Measurements from ENCODE around the gene ZNF106.

ZNF106 gene

DNA sequence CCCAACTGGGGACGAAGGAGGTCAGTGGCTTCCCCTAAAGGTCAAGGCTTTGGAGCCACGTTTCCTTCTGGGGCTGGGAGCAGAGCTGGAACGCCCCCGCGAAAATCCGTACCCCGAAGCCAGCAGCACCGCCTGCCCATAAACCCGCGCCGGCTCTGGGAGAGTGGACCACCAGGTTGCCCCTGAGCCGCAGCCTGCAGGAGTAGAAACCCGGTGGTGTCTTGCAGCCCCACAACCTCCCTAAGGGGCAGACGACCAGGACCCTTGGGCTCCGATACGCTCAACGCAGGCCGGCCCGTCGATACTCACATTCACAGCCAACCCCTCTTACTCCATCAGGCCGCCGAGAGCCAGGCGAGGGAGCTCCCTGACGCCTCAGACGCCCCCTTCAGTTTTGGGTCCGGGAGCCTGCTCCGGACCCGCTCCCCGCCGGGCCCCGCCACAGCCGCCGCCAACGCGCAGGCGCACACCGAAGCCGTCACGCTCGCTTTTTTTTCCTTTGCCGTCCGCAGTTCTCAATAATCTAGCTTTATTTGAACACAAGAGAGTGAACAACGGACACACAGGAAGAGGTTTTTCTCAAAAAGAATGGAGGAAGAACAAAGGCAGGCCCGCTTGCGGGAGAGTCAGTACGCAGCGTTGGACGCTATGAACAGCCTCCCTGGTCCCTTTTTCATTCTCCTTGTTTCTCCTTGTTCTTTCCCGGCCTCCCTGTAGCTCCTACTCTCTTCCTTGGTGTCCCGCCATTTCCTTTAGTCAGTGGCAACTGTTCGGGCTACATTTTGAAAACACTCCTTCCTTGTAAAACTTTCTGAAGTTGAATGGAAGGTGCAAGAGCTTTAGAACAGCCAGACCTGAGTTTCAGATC, at the start of gene ZNF106:
Gene ZNF106 (minus strand): TSS at position 471 of the 868 bp plus-strand sequence. CDS start 18,852 bp downstream, outside the sequence.
- DNase-seq (ENCODE audit: low spot score), result peak; percentile 90

DNA sequence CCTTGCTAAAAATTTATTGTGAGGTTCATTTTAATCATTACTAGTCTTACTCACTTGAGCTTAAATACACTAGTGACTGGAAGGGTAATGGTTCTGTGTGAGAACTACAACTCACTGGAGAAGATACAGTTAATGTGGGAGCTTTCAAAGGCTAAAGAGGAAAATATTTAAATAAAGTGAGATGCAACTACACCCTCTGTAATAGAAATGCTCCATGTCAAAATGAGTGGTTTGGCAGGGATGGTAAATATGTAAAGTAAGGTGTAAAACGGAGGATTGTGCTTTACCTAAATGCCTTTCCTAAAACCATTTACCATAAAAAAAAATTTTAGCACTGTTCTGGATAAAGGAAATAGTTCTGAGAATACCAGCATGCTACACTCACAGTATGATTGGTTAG, 42.3 kb upstream of the ZNF106 start:
- no peak for DNase-seq (ENCODE audit: low spot score)

DNA sequence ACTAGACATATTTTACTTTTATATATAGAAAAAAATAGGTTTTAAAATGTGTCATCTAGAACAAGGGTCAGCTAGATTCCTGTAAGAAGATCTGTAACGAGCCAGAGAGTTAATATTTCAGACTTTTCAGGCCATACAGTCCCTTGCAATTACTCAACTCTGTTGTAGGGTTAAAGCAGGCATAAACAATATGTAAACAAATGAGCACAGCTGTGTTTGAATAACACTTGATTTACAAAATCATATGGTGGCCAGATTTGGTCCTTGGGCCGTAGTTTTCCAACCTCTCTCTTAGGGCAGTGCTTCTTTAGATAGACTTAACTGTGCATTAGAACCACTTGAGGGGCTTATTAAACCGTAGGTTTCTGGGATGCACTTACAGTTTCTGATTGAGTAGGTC, 38.0 kb upstream of the ZNF106 start:
- no peak for DNase-seq (ENCODE audit: low spot score)

DNA sequence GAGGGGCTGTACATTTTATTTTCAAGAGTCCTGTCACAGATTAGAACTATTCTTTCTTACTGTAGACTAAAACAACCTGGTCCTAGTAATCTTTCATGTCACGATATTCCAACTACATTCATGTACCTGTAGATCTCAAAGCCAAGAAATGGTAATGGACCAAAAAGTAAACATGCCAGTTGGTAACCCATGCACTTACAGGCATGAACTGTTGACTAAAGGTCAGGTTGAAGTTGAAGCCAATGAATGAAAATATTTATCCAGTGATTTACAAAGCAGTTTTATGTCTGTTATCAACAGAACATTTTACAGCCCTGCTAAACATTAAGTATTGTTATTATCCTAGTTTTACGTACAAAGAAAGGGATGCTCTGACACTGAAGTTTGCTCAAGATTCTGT, 32.4 kb upstream of the ZNF106 start:
- DNase-seq (ENCODE audit: low spot score), result no peak

DNA sequence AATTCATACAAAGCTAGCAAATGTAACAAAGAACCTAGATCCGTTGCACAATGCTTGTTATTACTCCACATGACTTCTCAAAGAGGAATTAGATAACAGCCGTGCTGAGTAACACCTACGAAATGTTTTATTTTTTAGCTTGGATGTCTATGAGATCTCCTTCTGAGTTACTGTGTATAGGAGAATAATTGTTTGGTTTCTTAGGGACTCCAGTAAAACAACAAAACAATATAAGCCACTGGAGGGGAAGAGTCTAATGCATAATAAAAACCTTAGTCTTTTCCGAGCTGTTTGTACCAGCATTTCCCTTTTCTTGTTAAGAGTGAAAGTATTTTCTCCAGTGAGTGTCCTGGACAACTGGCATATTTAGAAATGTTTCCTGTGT, 20.1 kb upstream of the ZNF106 start:
- no peak for DNase-seq (ENCODE audit: low spot score)

DNA sequence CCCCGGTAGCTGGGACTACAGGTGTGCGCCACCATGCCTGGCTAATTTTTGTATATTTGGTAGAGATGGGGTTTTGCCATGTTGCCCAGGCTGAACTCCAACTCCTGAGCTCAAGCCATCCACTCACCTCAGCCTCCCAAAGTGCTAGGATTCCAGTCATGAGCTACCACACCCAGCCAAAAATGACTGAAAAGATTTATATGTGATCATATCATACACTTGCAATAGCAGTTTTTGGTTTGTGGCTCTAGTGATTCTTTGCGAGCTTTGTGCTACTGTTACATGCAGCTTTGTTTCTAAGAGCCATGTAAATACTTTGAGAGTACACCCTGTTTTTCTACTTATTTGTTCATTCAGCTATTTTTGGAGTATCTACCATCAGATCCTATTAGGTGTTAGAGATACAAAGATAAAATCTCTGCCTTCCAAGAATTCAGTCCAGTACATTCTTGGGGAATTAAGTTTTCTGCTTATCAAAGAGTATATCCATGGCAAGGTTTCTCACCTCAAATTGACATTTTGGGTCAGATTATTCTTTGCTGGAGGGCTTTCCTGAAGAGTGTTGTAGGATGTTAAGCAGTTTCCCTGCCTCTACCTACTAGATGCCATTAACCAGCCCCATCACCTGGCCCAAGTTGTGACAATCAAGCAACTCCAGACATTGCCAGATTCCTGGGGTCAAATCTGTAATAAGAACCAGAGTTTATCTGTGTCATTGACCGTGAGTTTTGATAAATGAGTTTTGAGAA, 19.5 kb upstream of the ZNF106 start:
- DNase-seq (ENCODE audit: low spot score), result no peak

DNA sequence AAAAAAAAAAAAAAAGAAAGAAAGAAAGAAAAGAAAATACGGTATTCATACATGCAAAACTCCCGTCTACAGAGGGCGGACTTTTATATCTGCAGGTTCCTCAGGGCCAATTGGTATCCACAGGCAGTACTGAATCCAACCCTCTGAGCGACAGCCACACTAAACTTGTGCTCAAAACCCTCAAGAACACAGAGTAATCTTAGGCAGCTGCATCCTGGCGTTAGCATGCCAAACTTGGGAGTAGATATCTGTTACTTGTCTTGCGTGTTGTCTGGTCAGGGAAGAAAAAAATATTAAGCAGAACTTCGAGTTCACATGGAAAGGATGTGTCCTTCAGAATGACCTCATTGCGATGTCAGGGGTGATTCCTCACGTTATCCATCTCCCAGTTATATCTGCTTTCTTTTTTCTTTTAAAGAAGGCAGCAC, 17.3 kb upstream of the ZNF106 start:
- DNase-seq (ENCODE audit: low spot score), result no peak

DNA sequence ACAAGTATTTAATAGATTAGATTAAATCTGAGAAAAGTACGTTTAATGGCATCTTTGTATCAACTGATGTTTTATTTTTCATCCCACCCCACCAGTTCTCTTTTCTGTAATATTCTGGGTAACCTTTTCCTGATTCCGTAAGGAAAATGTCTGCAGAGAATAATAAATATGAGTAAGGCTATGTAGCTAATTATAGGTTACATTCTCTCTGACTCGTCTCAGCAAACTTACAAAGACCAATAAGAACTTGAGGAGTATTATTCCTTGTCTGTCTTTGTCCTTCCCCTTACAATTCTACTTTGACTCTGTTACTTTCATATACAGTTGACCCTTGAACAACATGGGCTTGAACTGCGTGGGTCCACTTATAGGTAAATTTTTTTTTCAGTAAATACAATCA, 16.6 kb upstream of the ZNF106 start:
- no peak for DNase-seq (ENCODE audit: low spot score)

DNA sequence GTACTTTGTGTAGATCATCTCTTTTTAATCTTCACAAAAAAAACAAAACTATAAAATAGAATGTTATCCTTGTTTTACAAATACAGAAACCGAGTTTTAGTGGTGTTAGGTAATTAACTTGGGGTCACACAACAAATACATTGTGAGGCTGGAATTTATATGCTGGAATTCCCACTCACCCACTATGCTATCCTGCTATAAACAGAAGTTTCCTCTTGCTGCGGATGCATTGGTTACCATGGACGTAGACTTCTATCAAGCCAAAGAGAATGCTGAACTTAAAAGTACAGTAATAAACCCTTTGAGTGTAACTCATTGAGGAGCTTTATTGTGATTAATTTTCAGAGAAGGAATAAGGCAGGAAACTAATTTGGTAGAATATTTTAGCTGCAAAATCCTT, 13.7 kb upstream of the ZNF106 start:
- DNase-seq (ENCODE audit: low spot score), result no peak

DNA sequence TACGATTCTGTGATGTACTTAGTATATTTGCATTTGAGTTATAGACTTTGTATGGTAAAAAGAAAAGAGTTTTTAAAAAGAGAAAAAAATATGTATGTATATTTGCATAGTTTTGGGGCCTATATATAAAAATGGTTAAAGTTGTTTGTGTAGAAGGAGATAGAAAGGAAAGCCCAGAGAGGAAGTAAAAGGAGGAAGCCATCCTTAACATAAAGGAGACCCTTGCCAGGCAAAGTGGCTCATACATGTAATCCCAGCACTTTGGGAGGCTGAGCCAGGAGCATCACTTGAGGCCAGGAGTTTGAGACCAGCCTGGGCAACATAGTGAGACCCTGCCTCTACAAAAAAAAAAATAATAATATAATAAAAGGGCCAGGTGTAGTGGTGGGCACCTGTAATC, 12.9 kb upstream of the ZNF106 start:
- no peak for DNase-seq (ENCODE audit: low spot score)

DNA sequence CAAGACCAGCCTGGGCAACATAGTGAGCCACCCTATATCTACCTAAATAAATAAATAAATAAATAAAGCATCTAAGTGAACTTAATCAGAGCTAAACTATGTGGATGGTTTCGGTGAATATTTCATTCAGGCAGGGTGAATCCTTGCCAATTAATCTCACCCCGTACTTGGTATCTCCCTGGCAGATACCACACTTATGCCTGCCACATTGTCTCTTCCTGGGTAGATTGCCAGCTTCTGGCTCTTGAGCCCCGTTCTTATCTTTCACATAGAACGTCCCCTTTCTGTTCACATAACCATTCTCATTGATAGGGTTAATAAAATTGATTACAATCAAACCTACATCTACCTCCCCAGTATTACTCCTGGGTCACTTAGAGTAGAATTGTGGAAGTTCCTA, 11.5 kb upstream of the ZNF106 start:
- no peak for DNase-seq (ENCODE audit: low spot score)

DNA sequence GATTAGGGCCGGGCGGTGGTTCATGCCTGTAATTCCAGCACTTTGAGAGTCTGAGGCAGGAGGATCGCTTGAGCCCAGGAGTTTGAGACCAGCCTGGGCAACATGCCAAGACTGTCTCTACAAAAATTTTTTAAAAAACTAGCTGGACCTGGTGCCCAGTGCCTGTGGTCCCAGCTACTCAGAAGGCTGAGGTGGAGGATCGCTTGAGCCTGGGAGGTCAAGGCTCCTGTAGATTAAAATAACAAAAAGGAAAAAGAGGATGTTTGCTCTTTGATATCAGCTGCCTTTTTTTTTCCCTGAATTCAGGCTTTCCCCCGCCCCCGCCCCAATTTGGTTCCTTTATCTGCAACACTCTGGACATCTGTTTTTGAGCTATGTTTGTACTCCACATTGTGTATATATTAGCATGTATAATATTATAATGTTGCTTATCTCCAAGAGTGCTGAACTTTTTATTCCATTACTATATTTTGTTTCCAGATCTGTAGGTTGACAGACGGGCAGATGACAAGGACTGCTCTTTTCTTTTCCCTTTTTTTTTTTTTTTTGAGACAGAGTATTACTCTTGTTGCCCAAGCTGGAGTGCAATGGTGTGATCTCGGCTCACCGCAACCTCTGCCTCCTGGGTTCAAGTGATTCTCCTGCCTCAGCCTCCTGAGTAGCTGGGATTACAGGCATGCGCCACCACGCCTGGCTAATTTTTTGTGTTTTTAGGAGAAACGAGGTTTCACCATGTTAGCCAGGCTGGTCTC, 9.1 kb upstream of the ZNF106 start:
- DNase-seq (ENCODE audit: low spot score), result no peak

DNA sequence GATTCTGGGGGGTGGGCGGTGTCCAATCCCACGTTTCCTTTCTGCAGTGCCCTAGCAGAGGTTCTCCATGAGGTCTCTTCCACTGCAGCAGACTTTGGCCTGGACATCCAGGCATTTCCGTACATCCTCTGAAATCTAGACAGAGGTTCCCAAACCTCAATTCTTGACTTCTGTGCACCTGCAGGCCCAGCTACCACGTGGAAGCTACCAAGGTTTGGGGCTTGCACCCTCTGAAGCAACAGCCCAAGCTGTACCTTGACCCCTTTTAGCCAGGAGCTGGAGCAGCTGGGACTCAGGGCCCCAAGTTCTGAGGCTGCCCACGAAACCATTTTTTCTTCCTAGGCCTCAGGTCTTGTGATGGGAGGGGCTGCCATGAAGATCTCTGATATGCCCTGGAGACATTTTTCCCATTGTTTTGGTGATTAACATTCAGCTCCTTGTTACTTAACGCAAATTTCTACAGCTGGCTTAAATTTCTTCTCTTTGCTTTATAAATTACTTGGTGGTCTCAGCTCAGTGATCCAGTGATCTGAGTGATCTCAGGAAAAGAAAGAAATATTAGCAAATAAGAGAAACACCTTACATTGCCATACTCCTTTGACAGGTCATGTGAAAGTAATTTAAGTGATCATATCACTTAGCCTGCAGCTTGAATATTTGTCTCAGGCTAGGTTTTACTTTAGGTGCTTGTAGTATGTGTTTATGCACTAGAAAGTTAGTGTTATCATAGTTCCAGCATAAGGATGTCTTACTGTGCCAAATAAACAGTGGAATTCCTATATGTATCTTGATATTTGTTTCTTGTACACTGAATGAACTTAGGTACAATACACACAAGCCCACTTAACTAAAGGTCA, 7.5 kb upstream of the ZNF106 start:
- DNase-seq (ENCODE audit: low spot score), result no peak

DNA sequence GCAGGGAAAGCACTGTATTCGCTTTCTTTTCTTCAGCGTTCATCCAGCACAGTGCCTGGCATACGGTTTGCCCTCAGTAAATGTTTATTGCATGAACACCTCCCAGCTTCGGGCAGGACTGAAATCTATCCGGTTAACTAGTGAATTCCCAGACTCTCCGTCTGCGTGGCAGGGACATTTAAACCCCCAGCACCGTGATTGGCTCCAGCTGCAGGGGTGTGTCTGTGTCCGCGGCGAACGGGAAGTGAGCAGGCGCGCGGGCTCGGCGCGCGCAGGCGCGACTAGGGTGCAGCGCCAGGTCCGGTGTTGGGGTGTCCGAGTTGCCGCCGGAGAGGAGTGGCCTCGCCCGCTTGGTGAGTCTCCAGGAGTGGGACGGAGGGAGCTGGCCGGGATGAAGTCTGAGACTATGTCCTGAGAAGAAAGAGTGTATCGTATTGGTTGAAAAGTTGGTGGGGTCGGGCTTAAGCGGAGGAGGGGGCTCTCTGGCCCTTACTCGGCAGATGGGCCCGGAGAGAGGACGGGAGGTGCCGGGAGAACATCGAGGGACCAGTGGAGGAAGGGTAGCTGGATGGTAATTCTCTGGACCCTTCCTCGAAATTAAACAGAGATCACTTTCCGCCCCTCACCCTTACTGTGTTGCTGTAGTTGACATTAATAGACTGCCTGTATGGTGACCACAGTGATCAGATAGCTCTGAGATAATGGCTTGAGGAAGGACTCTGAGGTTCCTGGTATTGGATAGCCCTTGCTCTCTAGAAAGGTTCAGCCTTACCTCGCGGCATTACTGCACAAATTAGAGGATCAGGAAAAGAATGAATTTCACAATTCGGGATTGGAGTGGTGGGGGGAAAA, 4.6 kb upstream of the ZNF106 start, which contains the start of gene SNAP23:
Gene SNAP23 (plus strand): TSS at position 274 of the 852 bp plus-strand sequence. CDS start 16,213 bp downstream, outside the sequence.
- DNase-seq (ENCODE audit: low spot score), result peak; percentile 83

DNA sequence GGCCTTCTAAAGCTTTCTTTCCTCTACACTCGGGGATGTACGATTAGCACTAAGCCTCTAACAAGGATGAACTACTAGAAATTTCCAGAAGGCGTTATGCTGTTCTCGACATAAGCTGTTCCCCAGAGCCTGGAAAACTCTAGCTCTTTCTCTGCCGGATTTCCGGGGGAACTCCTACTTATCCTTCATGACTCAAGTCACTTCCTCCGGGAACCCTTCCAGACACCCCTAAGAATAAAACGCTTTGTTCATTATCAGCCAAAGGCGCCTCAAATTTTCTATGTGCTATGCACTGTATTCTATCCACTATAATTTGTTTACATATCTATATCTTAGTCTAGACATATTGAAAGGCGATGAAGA, 4.0 kb upstream of the ZNF106 start:
- DNase-seq (ENCODE audit: low spot score), result peak; percentile 19

DNA sequence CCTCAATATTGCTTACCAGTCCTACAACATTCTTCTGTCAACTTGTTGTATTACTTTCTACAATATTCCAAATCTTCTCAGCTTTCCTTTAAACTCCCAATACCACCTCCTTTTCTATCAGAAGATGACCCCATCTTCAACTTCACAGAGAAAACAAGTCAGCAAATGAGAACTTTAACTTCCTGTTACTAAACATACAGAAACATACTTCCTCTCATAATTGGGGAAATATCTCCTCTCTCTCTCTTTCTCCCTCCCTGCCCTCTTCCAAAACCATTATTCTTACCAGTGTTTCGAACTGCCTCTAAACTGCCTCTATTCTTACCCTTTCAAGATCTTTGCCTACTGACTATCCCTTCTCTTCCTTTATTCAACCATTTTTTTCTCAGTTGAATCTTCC, 2.7 kb upstream of the ZNF106 start:
- no peak for DNase-seq (ENCODE audit: low spot score)

DNA sequence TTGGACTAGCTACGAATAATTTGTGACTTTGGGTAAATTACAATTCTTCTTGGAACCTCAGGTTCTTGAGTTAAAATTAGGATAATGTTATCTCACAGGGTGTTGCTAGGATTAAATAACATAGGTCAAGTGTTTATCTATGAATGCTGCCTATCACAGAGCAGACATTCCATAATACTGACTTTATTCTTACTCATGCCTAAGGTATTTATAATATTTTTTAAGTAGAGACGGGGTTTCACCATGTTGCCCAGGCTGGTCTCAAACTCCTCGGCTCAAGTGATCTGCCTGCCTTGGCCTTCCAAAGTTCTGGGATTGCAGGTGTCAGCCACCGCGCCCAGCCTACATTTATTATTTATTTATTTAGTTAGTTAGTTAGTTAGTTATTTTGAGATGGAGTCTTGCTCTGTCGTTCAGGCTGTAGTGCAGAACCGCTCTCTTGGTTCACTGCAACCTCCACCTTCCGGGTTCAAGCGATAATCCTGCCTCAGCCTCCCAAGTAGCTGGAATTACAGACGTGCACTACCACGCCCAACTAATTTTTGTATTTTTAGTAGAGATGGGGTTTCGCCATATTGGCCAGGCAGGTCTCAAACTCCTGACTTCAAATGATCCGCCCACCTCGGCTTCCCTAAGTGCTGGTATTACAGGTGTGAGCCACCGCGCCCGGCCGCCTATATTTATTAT, 741 bp upstream of the ZNF106 start:
- DNase-seq (ENCODE audit: low spot score), result no peak

DNA sequence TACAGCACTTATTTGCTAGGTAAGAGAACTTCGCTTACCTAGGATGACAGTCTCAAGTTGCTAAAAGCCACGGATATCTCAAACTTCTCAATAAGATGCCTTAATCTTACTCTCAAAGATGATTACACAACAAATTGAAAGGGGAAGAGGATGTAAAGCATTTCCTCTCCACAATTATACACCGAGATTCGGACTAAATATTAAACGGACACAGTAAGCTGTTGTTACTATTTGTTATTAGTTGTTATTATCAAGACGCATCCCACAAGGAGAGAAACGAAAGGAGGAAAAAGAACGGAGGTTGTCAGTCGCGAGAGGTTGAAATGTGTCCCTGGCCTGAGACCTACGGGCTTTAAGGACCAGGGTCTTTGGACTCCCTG, 660 bp downstream of the ZNF106 start:
- DNase-seq (ENCODE audit: low spot score), result no peak

DNA sequence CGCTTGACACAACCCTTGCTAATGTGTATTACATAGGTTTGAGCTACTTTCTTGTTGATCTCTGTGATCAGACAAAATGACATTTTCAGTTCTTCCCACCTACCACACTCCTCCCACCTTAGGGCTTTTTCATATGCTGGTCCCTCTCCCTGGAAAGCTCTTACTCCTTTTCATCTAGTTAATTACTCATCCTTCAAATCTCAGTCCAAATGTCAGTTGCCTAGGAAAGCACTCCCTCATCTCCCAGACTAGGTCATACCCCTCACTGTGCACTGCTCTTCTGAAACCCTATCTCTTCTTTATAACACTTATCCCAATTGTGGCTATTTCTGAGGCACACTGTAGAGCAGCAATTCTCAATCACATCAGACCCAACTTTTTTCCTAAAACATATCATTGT, 7.3 kb downstream of the ZNF106 start:
- no peak for DNase-seq (ENCODE audit: low spot score)

DNA sequence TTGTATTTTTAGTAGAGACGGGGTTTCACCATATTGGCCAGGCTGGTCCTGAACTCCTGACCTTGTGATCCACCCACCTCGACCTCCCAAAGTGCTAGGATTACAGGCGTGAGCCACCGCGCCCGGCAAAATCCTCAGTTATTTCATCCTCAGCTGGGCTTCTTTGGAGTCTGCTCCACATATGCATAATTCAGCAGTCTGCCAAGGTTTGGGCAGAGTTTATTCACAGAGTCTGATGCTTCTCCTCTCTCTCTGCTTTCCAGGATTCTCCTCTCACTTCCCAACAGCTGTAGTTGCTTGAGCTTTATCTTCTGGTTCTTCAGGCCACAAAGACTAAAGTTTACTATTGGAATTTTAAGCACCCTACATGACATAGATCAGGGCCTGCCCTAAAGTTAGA, 8.2 kb downstream of the ZNF106 start:
- no peak for DNase-seq (ENCODE audit: low spot score)
